HFFc6 (cell line): ENCODE results near the gene ACSS1. TPM values are rescaled to one million over a fixed set of nuclear protein-coding genes. Genes with fewer than 3 reads are reported as not detected.
A peak's percentile ranks its signal among the peaks of the same experiment; 100 is the strongest.

Experiments used
- DNase-seq: peaks from one replicate; pipeline ENCODE4 v3.0.0-alpha.2; 2018
- H3K27ac Mint-ChIP-seq: 2 replicates; pipeline ENCODE4 v1.8.0; 2020; ENCODE audit warnings: mild to moderate bottlenecking, mixed read lengths
- H3K27me3 Mint-ChIP-seq: 2 replicates; pipeline ENCODE4 v1.8.0; 2021; ENCODE audit warnings: mild to moderate bottlenecking, moderate library complexity, mixed read lengths; ENCODE audit not compliant: insufficient read depth
- H3K36me3 Mint-ChIP-seq: 2 replicates; pipeline ENCODE4 v1.8.0; 2021; ENCODE audit warnings: low read depth, mixed read lengths
- H3K4me1 Mint-ChIP-seq: 2 replicates; pipeline ENCODE4 v1.8.0; 2020; ENCODE audit warnings: low read depth, mixed read lengths
- H3K4me3 Mint-ChIP-seq: 2 replicates; pipeline ENCODE4 v1.8.0; 2020; ENCODE audit warnings: mild to moderate bottlenecking, moderate library complexity, mixed read lengths
- H3K9me3 Mint-ChIP-seq: 2 replicates; pipeline ENCODE4 v1.8.0; 2020; ENCODE audit warnings: mild to moderate bottlenecking, mixed read lengths
- CTCF ChIP-seq: fragments of 200-600 bp; sonication (generic); IDR thresholded peaks from 2 replicates; pipeline ENCODE4 v1.5.0; 2021; ENCODE audit warnings: antibody characterized with exemption, mild to moderate bottlenecking
- long read RNA-seq: library from polyadenylated mRNA; unstranded; transcript quantifications from one replicate; pipeline ENCODE4 v2.0.0, GENCODE V29; 2019
- total RNA-seq, 6 experiments: library from RNA; stranded (reverse); fragmentation: NEBNext Ultra II Directional; extraction: Animal tissue kit (Norgen Biotek cat#: 25700); gene quantifications; 2 replicates in 1 of 6; 3 replicates in 5 of 6; pipeline ENCODE4 v1.2.3, GENCODE V29; 2021

Gene ACSS1
- total RNA-seq, result 1 to 10 TPM in 5 of 6 experiments, under 1 TPM in 1; 0.80 to 1.4 (median 1.2) TPM
- long read RNA-seq, partial matches to known transcripts, result 2 of 2 reads
- long read RNA-seq, other reads (novel, unspliced or antisense), result 0 of 2 reads

GRCh38 chr20:25058051-25058846 lies at the start of gene ACSS1:
ACSS1 (minus strand) TSS chr20:25058139; CDS start chr20:25058102, 37 bp downstream.
- H3K9me3 Mint-ChIP-seq, result no peaks in the 10 kb centered on the region
- peaks cover 30% of the 10 kb centered on the region for H3K4me1 Mint-ChIP-seq
- no peak for DNase-seq
- no peaks in the 10 kb centered on the region for H3K36me3 Mint-ChIP-seq
- H3K27ac Mint-ChIP-seq, result no peak within 1 kb of the TSS
- no peak for TF ChIP-seq CTCF
- H3K27me3 Mint-ChIP-seq, result peaks cover 39% of the 10 kb centered on the region
- H3K4me3 Mint-ChIP-seq, result peak within 1 kb of the TSS; percentile 76

- no peaks in the 10 kb centered on the region for H3K36me3 Mint-ChIP-seq
- H3K4me3 Mint-ChIP-seq, result no peak overlapping the region
- H3K9me3 Mint-ChIP-seq, result no peaks in the 10 kb centered on the region
- DNase-seq, result no peak
- peaks cover 60% of the 10 kb centered on the region for H3K27me3 Mint-ChIP-seq
- TF ChIP-seq CTCF, result no peak
- no peaks in the 10 kb centered on the region for H3K4me1 Mint-ChIP-seq
- no peak overlapping the region for H3K27ac Mint-ChIP-seq
Measured at GRCh38 chr20:25103526-25103925, 45.6 kb upstream of the ACSS1 start.

- TF ChIP-seq CTCF, result no peak
- Mint-ChIP-seq H3K9me3 (no peaks in the 10 kb centered on the region), H3K4me3 (no peak overlapping the region), H3K36me3 (no peaks in the 10 kb centered on the region), H3K27me3 (peaks cover 48% of the 10 kb centered on the region), H3K27ac (no peak overlapping the region), H3K4me1 (no peaks in the 10 kb centered on the region)
- DNase-seq, result no peak
Measured at GRCh38 chr20:25100914-25101313, 43.0 kb upstream of the ACSS1 start.

- no peak for TF ChIP-seq CTCF
- no peak for DNase-seq
- Mint-ChIP-seq H3K36me3 (no peaks in the 10 kb centered on the region), H3K4me1 (no peaks in the 10 kb centered on the region), H3K27ac (no peak overlapping the region), H3K9me3 (no peaks in the 10 kb centered on the region), H3K4me3 (no peak overlapping the region), H3K27me3 (peaks cover 41% of the 10 kb centered on the region)
Measured at GRCh38 chr20:25099601-25100140, 41.7 kb upstream of the ACSS1 start.

GRCh38 chr20:25097498-25097897 lies 39.6 kb upstream of the ACSS1 start:
- Mint-ChIP-seq H3K27me3 (peaks cover 46% of the 10 kb centered on the region), H3K4me3 (no peak overlapping the region), H3K9me3 (no peaks in the 10 kb centered on the region), H3K27ac (no peak overlapping the region), H3K36me3 (no peaks in the 10 kb centered on the region), H3K4me1 (no peaks in the 10 kb centered on the region)
- DNase-seq, result no peak
- no peak for TF ChIP-seq CTCF
